Astrocyte of the hippocampus (primary cell): Measurements from ENCODE around the gene GRPR.
A peak's percentile ranks its signal among the peaks of the same experiment; 100 is the strongest.

Experiments used
- DNase-seq: peaks from one replicate; pipeline ENCODE4 v3.0.0; 2011; ENCODE audit warnings: low read depth, low spot score

GRPR gene

GRCh38 chrX:16123222-16123786 is at the start of gene GRPR:
TSS of gene GRPR (plus strand) at chrX:16123565. CDS start at chrX:16123954, 389 bp downstream.
- peak; percentile 91 for DNase-seq

DNA sequence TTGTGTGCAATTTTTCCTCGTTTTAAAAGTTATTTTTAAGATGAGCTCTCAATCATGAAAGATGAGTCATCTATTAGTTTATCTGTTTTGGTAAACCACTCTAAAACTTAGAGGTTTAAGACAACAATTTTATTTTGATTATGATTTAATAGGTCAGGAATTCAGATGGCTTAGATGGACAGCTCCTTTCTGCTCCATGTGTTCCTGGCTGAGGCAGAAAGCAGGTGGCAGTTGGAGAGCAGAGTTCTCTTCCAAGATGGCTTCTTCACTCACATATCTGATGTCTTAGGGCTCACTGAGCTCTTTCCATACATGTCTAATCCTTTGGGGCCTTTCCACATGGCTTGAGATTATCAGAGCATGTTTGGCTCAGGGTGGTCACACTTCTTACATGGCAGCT is 48.3 kb upstream of the GRPR start:
- DNase-seq, result peak; percentile 7

- no peak for DNase-seq
These were observed 46.5 kb upstream of the GRPR start for GRCh38 chrX:16076834-16077233.

DNA sequence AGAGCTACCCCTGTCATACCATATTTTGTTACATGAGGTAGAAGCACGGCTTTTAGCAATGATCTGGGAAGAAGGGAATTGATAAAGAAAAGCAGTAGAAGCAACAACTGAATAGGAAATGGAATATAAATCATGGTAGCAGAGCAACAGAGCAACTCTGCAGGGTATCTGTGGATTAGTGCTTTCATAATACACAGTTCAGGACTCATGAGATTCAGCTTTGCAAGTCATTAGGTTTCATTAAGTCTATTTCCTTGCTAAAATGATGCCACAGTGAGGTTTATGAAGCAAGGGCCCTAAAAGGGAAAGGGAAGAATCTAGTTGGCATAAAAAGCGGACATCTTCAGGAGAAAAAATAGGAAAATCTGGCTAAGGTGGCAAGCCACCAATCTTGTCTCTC is 45.6 kb upstream of the GRPR start:
- no peak for DNase-seq

DNA sequence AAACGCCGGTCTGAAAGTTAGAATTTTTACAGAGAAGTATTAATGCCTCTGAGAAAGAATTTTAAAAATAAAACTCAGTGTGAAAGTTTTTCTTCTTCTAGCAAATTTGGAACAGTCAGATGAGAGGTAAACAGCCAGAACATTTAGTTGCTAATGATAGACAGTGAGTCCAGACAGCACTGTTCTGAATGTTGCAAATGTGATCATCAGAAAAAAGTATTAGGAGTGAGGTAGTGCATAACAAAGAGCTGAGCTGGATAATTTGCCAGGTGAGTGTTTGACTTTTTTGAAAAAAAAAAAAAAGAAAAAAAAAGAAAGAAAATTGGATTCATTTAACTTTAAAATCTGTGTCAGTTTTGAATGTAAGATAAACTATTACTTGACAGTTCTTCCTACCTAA is 42.0 kb upstream of the GRPR start:
- DNase-seq, result no peak

DNA sequence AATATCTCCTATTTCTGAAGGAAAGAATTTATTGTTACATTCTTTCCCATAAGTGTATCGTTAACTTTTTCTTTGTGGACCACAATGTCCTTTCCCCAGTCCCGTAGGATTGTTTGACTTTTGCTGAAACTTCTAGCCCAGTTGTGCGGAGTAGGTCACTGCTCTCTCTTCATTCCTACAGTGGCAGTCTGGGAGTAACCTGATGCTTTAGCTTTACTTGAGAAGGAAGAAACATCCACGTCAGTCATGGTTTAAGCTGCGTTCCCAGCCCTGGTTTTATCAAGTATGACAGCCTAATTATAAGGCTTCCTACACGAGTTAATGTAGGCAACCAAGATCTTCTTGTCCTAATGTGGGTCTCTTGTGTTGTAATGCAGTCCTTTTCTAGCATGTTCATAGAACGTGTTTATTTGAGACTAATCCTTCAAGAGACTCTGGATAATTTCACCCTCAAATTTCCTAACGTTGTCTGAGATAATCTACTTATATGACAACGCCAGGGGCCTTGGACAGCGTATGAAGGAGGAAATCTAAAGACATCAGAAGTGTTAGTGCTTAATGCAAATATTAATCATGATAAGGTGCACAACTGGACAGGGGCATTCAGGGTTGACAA is 40.8 kb upstream of the GRPR start:
- no peak for DNase-seq

DNA sequence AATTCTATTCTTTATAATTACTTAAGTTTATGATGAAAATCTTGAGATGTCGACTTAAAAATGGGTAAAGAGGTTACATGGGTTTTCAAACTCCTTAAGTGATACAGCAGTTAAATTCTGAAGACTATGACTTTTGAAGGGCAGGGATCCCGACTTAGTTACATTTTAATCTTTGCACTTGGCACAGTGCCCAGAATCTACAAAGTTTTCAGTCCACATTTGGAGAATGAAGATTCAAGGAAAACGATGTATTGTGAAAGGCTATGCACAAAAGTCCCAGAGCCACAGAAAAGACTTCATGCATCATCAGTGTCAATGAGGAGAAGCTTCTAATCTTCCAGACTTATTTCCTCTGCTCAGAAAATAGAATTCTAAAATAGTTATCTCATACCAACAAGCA is 36.3 kb upstream of the GRPR start:
- peak; percentile 2 for DNase-seq

GRCh38 chrX:16089086-16089485 is 34.3 kb upstream of the GRPR start:
- DNase-seq, result peak; percentile 57

DNA sequence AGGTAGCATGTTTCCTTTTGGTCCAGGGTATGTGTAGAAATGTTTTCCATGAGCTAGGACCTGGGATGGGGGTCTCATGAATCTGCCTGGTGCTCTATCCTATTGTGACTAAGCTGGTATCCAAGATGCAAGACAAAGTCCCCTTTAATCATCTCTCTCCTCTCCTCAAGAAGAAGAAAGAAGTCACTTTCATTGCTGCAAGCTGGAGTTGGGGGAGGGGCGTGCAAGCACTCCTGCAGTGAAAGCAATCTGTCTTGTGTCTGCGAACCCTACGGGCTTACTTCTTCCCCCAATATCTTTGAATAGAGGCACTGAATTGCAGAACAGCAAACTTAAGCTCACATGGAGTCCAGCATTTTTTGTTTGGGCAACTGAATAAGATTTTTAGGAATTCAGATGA is 27.2 kb upstream of the GRPR start:
- DNase-seq, result no peak

- DNase-seq, result no peak
These were observed 22.7 kb upstream of the GRPR start for GRCh38 chrX:16100673-16101072.

GRCh38 chrX:16101581-16101980 is 21.8 kb upstream of the GRPR start:
- DNase-seq, result no peak

DNA sequence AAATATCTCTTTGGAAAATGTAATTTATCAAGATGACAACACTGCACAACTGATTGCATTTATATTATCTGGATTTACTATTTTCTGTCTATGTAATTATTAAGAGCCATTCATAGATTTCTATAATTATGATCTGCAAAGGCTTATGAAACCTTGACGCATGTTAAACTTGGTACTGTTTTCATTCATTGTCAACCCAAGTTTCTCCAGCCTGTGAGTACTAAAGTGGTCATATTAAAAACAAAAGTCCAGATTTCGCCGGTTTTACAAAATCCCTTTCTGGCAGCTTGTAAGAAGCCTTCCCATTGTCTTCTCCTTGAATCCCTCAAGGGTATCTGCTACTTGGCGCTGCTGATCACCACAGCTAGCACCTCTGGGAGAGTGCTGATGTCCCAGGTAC is 19.7 kb upstream of the GRPR start:
- no peak for DNase-seq

- no peak for DNase-seq
These were observed 10.9 kb upstream of the GRPR start for GRCh38 chrX:16112428-16112827.

DNA sequence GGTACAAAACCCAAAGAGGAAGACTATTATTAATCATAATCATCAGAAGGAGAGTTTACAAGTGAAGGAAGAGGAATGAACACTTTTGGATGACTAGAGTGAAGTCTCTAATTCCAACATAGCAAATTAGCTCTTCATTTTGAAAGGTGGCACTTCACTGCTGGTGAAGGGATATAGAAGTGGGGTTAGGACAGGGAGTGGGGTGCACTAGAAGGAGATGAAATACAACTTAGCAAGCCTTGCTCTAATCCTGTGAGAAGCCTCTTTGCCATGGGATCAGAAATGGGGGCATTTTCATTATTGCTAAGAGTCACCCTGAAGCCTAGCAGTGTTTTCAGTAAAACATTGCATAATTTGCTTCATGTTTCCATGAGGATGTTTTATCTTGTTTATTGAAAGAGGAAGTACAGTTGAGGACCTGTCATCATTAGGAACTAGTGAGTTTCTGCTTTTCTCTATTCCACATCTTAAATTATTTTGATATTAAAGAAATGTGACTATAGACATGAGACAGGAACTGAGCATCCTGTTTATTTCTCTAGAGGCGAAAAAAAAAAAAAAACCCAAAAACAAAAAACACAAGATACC is 9.3 kb upstream of the GRPR start:
- DNase-seq, result no peak

GRCh38 chrX:16114611-16115010 is 8.8 kb upstream of the GRPR start:
- peak; percentile 46 for DNase-seq

- DNase-seq, result no peak
These were observed 3.8 kb upstream of the GRPR start for GRCh38 chrX:16119353-16120220.

GRCh38 chrX:16120431-16120830 is 2.9 kb upstream of the GRPR start:
- DNase-seq, result no peak

DNA sequence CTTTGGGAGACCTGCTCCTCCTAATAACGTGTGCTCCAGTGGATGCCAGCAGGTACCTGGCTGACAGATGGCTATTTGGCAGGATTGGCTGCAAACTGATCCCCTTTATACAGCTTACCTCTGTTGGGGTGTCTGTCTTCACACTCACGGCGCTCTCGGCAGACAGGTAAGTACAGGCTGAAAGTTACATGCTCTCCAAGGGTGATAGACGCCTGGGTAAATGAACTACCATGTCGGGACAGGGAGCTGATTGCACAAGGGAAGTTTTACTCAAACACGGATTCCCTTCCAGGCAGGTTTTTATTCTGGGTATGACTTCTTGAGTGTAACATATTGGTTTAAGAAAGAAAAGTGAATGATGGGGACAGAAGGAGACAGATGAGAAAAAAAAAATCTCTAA is 836 bp downstream of the GRPR start:
- no peak for DNase-seq

DNA sequence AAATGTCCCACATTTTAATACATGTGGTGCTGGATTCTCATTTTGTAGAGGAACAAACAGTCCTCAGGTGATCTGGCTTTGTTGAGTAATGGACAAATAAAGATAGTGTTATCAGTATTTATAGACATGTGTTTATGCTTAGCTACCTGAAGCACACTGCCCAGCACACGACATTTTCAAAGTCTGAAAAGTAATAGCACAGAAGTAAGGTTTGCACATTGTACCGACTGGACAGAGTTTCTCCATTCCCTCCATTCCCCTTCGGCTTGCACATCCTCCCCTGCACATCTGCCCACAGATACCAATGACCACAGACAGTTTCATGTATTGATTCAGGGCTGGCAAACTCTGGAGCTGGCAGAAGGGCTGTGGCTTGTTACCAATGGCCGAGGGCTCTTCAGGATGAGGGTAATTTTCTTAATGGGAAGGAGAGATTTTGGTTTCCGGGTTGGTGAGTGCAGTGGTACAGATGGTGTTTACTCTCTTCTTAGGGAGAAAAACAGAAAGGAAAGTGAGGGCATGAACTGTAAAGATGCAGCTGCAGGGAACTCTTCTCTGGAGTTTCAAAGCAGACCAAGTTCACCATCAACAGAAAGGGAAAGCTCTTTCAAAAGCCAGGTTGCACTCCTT is 2.3 kb downstream of the GRPR start:
- DNase-seq, result no peak

GRCh38 chrX:16130707-16131106 is 7.3 kb downstream of the GRPR start:
- DNase-seq, result no peak

DNA sequence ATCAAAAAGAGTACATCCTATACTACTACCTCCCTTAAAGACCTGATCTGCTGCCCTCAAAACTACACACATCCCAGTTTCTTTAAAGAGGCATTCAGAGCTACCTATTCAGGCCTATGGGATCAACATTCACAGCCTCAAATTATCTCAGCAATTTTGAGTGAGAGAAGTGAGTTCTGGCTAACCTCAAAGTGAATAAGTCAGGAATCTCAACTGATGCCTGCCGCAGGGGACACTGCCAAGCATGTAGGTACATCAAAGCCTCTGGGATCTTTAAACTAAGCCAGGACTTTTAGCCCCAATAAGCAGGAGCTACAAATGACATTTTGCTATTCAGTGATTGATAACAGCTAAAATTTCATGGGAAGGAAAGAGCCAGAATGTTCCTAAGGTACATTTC is 11.6 kb downstream of the GRPR start:
- peak; percentile 34 for DNase-seq

GRCh38 chrX:16136080-16136479 is 12.7 kb downstream of the GRPR start:
- DNase-seq, result no peak
